LNCAP (cell line): ENCODE data around the gene TRPC4AP.

Experiments
- CTCF ChIP-seq: fragments of 450-650 bp; IDR thresholded peaks from 2 replicates; pipeline ENCODE4 v1.5.1; 2017; ENCODE audit warnings: mild to moderate bottlenecking

Gene TRPC4AP

GRCh38 chr20:35079472-35080347 is 12.9 kb downstream of the TRPC4AP start:
- TF ChIP-seq CTCF, result no peak

- no peak for TF ChIP-seq CTCF
Observed at GRCh38 chr20:35077872-35078271, 14.7 kb downstream of the TRPC4AP start.

GRCh38 chr20:35077341-35077740 is 15.3 kb downstream of the TRPC4AP start:
- no peak for TF ChIP-seq CTCF

- no peak for TF ChIP-seq CTCF
Observed at GRCh38 chr20:35066194-35066593, 26.4 kb downstream of the TRPC4AP start.

- TF ChIP-seq CTCF, result no peak
Observed at GRCh38 chr20:35065181-35065580, 27.4 kb downstream of the TRPC4AP start.

GRCh38 chr20:35063168-35063567 is 29.4 kb downstream of the TRPC4AP start:
- no peak for TF ChIP-seq CTCF

- TF ChIP-seq CTCF, result no peak
Observed at GRCh38 chr20:35062478-35062877, 30.1 kb downstream of the TRPC4AP start.
